Esophagus squamous epithelium (tissue), 5 donors: ENCODE results near the gene PCCA. TPM values are rescaled to one million over a fixed set of nuclear protein-coding genes. Genes with fewer than 3 reads are reported as not detected.
A peak's percentile ranks its signal among the peaks of the same experiment; 100 is the strongest.

Experiments
- DNase-seq: peaks from one replicate; lab custom pipeline; 2025; lab: John Stamatoyannopoulos, UW
- H3K27ac ChIP-seq, 4 donors: fragments of 200-600 bp; sonication (generic); one replicate each; pipeline ENCODE4 v1.5.1; 2016 to 2019; ENCODE audit warnings: mild to moderate bottlenecking in 1 of 4
- H3K27me3 ChIP-seq, 4 donors: fragments of 200-600 bp; sonication (generic); 1 replicate in 3 of 4; 2 replicates in 1 of 4; pipeline versions ENCODE4 v1.5.1 to v1.6.0; 2017 to 2021; ENCODE audit warnings: antibody characterized with exemption in 1 of 4
- H3K36me3 ChIP-seq, 3 donors: fragments of 200-600 bp; sonication (generic); one replicate each; pipeline ENCODE4 v1.5.1; 2016 to 2019
- H3K4me1 ChIP-seq, 3 donors: fragments of 200-600 bp; sonication (generic); one replicate each; pipeline ENCODE4 v1.5.1; 2017 to 2019
- H3K4me3 ChIP-seq, 4 donors: fragments of 200-600 bp; sonication (generic); 1 replicate in 3 of 4; 2 replicates in 1 of 4; pipeline ENCODE4 v1.5.1; 2016 to 2019; ENCODE audit warnings: mild to moderate bottlenecking in 2 of 4, moderate library complexity in 1 of 4
- H3K9me3 ChIP-seq, 3 donors: fragments of 200-600 bp; sonication (generic); one replicate each; pipeline ENCODE4 v1.5.1; 2016 to 2019
- POLR2A ChIP-seq, 4 donors: fragments of 450-650 bp; IDR thresholded peaks; one replicate each; pipeline ENCODE4 v1.6.1; 2017; ENCODE audit warnings: antibody characterized with exemption in 4 of 4, mild to moderate bottlenecking in 4 of 4, moderate library complexity in 3 of 4
- WGBS, 2 donors: methylation state at CpG; one replicate each; pipeline ENCODE4 v1.1.5; 2018; 5-methylcytosine and 5-hydroxymethylcytosine counted together
- intact Hi-C: fragments of 100-400 bp; cut with DNase I; formaldehyde crosslinking; loops from one replicate; pipeline ENCODE4 v1.15.0; 2022
- total RNA-seq, 4 donors: library from RNA; depleted of rRNA; stranded (reverse); fragments of >200 nt; gene quantifications; one replicate each; pipeline ENCODE4 v1.1.0, GENCODE V29; 2016
- TF ChIP-seq, protein P1 (sequence below), 6 experiments: fragments of 450-650 bp in 4 of 6; fragments of 200-600 bp in 2 of 6; sonication (generic) in 2 of 6; IDR thresholded peaks; one replicate each; pipeline ENCODE4 v1.5.1; 2016 to 2019; ENCODE audit warnings: antibody characterized with exemption in 6 of 6, mild to moderate bottlenecking in 4 of 6, moderate library complexity in 4 of 6
- donor health status: DM: yes; HTN: yes; CAD: no.

The PCCA gene
- total RNA-seq, 4 donors from 2014 or later = 21.5 to 46.5 (median 30.2) TPM

DNA sequence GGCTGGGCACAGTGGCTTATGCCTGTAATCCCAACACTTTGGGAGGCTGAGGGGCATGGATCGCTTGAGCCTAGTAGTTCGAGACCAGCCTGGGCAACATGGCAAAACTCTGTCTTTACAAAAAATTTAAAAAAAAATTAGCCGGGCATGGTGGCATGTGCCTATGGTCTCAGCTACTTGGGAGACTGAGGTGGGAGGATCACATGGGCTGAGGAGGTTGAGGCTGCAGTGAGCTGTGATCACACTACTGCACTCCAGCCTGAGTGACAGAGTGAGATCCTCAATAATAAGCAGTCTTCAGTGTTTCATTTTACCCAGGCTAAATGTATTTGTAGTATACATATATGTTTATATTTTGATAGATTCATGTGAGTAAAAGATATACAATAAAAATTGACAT lies 414.7 kb downstream of the PCCA start:
- Histone ChIP-seq H3K27me3 (no peaks in the 10 kb centered on the region), H3K4me3 (no peak overlapping the region), H3K27ac (no peak overlapping the region), H3K4me1 (no peaks in the 10 kb centered on the region), H3K36me3 (no peaks in the 10 kb centered on the region), H3K9me3 (no peaks in the 10 kb centered on the region)
- no peak for DNase-seq
- WGBS, 2 donors = 90 to 93% methylated on average over 3 of the region's 3 CpGs
- intact Hi-C loops = no loop called here
- no peak for TF ChIP-seq POLR2A (IDR thresholded peaks at IDR 0.05)
- TF ChIP-seq, protein P1, sequence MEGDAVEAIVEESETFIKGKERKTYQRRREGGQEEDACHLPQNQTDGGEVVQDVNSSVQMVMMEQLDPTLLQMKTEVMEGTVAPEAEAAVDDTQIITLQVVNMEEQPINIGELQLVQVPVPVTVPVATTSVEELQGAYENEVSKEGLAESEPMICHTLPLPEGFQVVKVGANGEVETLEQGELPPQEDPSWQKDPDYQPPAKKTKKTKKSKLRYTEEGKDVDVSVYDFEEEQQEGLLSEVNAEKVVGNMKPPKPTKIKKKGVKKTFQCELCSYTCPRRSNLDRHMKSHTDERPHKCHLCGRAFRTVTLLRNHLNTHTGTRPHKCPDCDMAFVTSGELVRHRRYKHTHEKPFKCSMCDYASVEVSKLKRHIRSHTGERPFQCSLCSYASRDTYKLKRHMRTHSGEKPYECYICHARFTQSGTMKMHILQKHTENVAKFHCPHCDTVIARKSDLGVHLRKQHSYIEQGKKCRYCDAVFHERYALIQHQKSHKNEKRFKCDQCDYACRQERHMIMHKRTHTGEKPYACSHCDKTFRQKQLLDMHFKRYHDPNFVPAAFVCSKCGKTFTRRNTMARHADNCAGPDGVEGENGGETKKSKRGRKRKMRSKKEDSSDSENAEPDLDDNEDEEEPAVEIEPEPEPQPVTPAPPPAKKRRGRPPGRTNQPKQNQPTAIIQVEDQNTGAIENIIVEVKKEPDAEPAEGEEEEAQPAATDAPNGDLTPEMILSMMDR (IDR thresholded peaks at IDR 0.05) = no peak

DNA sequence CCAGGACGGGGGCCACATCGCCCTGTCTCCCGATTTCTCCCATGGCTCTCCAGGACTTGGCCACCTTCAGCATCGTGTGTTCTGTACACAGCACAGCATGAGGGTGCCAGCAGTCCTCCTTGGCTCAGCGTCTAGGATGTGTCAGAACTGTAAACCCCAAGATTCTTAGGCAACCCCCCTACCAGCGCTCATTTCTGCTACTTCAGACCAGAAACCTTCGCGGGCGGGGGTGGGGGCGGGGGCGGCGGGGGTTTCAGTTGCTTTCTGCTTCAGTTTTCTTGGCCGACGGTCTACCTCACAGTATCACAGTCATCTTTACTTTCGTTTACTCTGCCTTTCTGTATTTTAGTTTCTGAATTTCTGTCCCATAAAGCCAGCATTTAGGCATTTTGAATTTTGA lies 417.3 kb downstream of the PCCA start:
- TF ChIP-seq, protein P1 (IDR thresholded peaks at IDR 0.05) = no peak
- TF ChIP-seq POLR2A (IDR thresholded peaks at IDR 0.05) = no peak
- intact Hi-C loops = no loop called here
- 88 to 91% methylated on average over 9 to 15 of the region's 15 CpGs for WGBS, 2 donors
- Histone ChIP-seq H3K36me3 (no peaks in the 10 kb centered on the region), H3K27ac (no peak overlapping the region), H3K9me3 (no peaks in the 10 kb centered on the region), H3K4me1 (no peaks in the 10 kb centered on the region), H3K27me3 (no peaks in the 10 kb centered on the region), H3K4me3 (peak overlapping the region in 1 of 4 donors; percentile 15)
- DNase-seq = no peak

DNA sequence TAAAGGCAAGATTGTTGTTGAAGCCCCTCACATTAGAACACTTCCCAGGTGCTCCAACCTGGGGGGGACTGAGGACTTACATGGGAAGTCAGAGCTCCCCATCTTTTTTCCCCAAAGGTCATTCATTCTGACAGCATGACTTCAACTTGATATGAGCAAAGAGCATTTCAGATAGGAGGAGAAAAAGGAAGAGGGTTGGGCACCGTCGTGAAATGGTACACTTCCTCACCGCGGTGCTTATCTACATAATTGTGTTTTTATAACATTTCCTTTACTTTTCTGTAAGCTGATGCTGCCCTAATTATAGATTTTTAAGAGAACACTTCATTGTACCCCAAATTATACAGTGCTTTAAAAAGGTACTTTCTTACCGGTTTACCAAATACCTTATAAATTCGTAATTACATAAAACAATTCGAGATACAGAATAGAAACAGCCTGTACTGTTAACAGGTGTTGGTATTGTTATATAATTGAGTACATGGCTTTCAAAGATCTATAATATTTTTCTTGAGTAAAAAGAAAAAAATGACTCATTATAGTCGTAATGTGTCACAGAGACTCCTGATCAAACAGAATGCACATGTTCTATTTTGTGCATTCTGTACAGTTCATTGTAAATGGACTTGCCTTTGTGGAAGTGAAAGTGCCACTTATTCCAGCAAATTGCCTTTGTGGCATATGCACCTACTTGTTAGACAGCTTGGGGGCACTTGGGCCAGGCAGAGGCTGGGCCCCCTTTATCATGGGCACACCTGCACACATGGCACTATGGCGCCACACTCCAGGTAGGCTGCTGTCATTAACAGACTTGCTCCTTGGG lies 417.9 kb downstream of the PCCA start:
- intact Hi-C loops = no loop called here

DNA sequence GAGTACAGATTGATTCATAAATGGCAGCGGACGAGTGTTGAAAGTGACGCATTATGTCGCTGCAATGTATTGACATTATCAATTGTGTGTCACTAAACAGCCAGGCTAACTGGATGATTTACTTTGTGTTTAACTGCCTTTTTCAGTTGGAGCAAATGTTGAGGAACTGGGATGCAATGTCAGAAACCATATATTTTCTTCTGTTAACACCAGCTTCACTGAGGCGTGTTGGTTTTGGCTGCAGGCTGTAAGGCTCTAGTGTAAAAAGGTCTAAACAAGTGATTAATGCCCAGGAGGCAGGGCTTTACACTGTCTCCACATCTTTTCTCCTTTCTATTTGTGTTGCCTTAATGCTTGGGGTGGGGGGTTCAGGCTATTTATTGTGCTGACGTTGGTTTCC lies 419.6 kb downstream of the PCCA start:
- Histone ChIP-seq H3K4me1 (no peaks in the 10 kb centered on the region), H3K4me3 (no peak overlapping the region), H3K9me3 (no peaks in the 10 kb centered on the region), H3K27ac (no peak overlapping the region), H3K27me3 (no peaks in the 10 kb centered on the region), H3K36me3 (no peaks in the 10 kb centered on the region)
- intact Hi-C loops = no loop called here
- DNase-seq = no peak
- TF ChIP-seq, protein P1 (IDR thresholded peaks at IDR 0.05) = no peak
- TF ChIP-seq POLR2A (IDR thresholded peaks at IDR 0.05) = no peak
- 90 to 94% methylated on average over 6 of the region's 6 CpGs for WGBS, 2 donors

More for the DNA sequence above, 417.9 kb downstream of the PCCA start:
- 58 to 74% methylated on average over 8 of the region's 9 CpGs for WGBS, 2 donors
- Histone ChIP-seq H3K4me1 (no peaks in the 10 kb centered on the region), H3K9me3 (no peaks in the 10 kb centered on the region), H3K27ac (no peak overlapping the region), H3K36me3 (no peaks in the 10 kb centered on the region), H3K27me3 (no peaks in the 10 kb centered on the region), H3K4me3 (no peak overlapping the region)
- TF ChIP-seq POLR2A (IDR thresholded peaks at IDR 0.05) = no peak
- TF ChIP-seq, protein P1 (IDR thresholded peaks at IDR 0.05) = no peak
- no peak for DNase-seq

DNA sequence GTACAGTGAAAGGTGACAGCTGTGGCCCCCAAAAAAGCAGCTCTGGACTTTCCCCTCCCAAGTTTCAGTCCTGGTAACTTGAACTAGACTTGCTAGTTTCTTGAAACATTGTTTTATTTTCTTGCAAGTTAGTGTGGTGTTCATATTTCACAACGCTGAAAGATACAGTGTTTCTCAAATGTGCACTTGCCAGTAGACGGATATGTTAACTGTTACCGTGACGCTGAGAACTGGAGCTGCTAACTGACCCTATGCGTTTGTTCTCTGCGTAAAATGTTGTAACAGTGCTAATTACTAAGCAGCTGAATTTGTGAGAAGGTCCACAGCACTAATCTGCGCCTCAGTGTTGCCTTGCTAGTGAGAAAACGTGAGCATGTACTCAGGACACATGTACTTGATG lies 420.1 kb downstream of the PCCA start:
- H3K36me3 ChIP-seq = no peaks in the 10 kb centered on the region
- H3K27ac ChIP-seq = no peak overlapping the region
- intact Hi-C loops = no loop called here
- H3K9me3 ChIP-seq = no peaks in the 10 kb centered on the region
- no peak for TF ChIP-seq POLR2A (IDR thresholded peaks at IDR 0.05)
- TF ChIP-seq, protein P1 (IDR thresholded peaks at IDR 0.05) = no peak
- H3K4me3 ChIP-seq = no peak overlapping the region
- no peaks in the 10 kb centered on the region for H3K27me3 ChIP-seq
- WGBS, 2 donors = 89 to 91% methylated on average over 8 of the region's 8 CpGs
- peaks cover 0 to 4% (median 0%) of the 10 kb centered on the region in 3 donors for H3K4me1 ChIP-seq
- no peak for DNase-seq
